HepG2 (cell line): ENCODE results near the gene FAM117A. TPM values are rescaled to one million over a fixed set of nuclear protein-coding genes. Genes with fewer than 3 reads are reported as not detected.

Experiments
- ARID2 ChIP-seq: sonication (generic); formaldehyde crosslinking; IDR thresholded peaks from 2 replicates; pipeline ENCODE4 v1.8.1; 2022; ENCODE audit warnings: mild to moderate bottlenecking, missing genetic modification reagents, borderline replicate concordance
- ATM ChIP-seq: fragments of 450-650 bp; IDR thresholded peaks from 2 replicates; pipeline ENCODE4 v1.7.1; 2017; ENCODE audit warnings: mild to moderate bottlenecking, borderline replicate concordance
- CCAR2 ChIP-seq: fragments of 200-400 bp; formaldehyde crosslinking; optimal IDR thresholded peaks from 2 replicates; pipeline ENCODE3; 2018; ENCODE audit warnings: low read depth, mild to moderate bottlenecking, low read length, moderate library complexity
- E2F1 ChIP-seq: sonication (generic); formaldehyde crosslinking; IDR thresholded peaks from 2 replicates; pipeline ENCODE4 v1.5.0; 2020; ENCODE audit warnings: missing genetic modification reagents
- KDM5A ChIP-seq: fragments of 200-600 bp; sonication (generic); IDR thresholded peaks from 2 replicates; pipeline ENCODE4 v1.7.0; 2018; ENCODE audit warnings: antibody characterized with exemption, mild to moderate bottlenecking, low read length, borderline replicate concordance
- KLF13 ChIP-seq: sonication (generic); formaldehyde crosslinking; IDR thresholded peaks from 2 replicates; pipeline ENCODE4 v1.4.0; 2020; ENCODE audit warnings: mild to moderate bottlenecking, missing genetic modification reagents
- MXD4 ChIP-seq: IDR thresholded peaks from 2 replicates; pipeline ENCODE4 v1.6.1; 2016; ENCODE audit warnings: mild to moderate bottlenecking, missing biosample characterization, missing genetic modification reagents
- NONO ChIP-seq, 2 experiments: fragments of 450-650 bp in 1 of 2; sonication (generic) in 1 of 2; formaldehyde crosslinking in 1 of 2; IDR thresholded peaks in 1 of 2; conservative IDR thresholded peaks in 1 of 2; 2 replicates each; pipeline versions ENCODE4 v1.6.1 to v1.8.0; 2017 to 2022; ENCODE audit warnings: mild to moderate bottlenecking in 1 of 2, missing genetic modification reagents in 1 of 2, moderate library complexity in 1 of 2
- PBX3 ChIP-seq: sonication (generic); formaldehyde crosslinking; IDR thresholded peaks from 2 replicates; pipeline ENCODE4 v1.8.1; 2023; ENCODE audit warnings: missing genetic modification reagents, inconsistent platforms, borderline replicate concordance
- PRDM15 ChIP-seq: sonication (generic); formaldehyde crosslinking; IDR thresholded peaks from 2 replicates; pipeline ENCODE4 v1.4.0; 2020; ENCODE audit warnings: missing genetic modification reagents
- RFX3 ChIP-seq: IDR thresholded peaks from 2 replicates; pipeline ENCODE4 v1.6.1; 2016; ENCODE audit warnings: missing biosample characterization, missing genetic modification reagents
- RNF219 ChIP-seq: sonication (generic); formaldehyde crosslinking; IDR thresholded peaks from 2 replicates; pipeline ENCODE4 v1.5.0; 2020; ENCODE audit warnings: mild to moderate bottlenecking, missing genetic modification reagents
- TERF1 ChIP-seq: sonication (generic); formaldehyde crosslinking; IDR thresholded peaks from 2 replicates; pipeline ENCODE4 v1.8.0; 2022; ENCODE audit warnings: mild to moderate bottlenecking, missing genetic modification reagents, moderate library complexity
- ZBTB1 ChIP-seq: sonication (generic); formaldehyde crosslinking; IDR thresholded peaks from 2 replicates; pipeline ENCODE4 v1.4.0; 2020; ENCODE audit warnings: missing genetic modification reagents, borderline replicate concordance
- ZBTB7A ChIP-seq: sonication (generic); formaldehyde crosslinking; IDR thresholded peaks from 2 replicates; pipeline ENCODE4 v1.8.0; 2022; ENCODE audit warnings: mild to moderate bottlenecking, missing genetic modification reagents
- ZFYVE20 ChIP-seq: sonication (generic); formaldehyde crosslinking; IDR thresholded peaks from 2 replicates; pipeline ENCODE4 v1.8.0; 2023; ENCODE audit warnings: low read depth, mild to moderate bottlenecking, moderate library complexity, missing genetic modification reagents, borderline replicate concordance
- ZNF34 ChIP-seq: sonication (generic); formaldehyde crosslinking; IDR thresholded peaks from 2 replicates; pipeline ENCODE4 v1.4.0; 2020; ENCODE audit warnings: mild to moderate bottlenecking, missing genetic modification reagents, borderline replicate concordance
- ZNF460 ChIP-seq: sonication (generic); formaldehyde crosslinking; IDR thresholded peaks from 2 replicates; pipeline ENCODE4 v1.5.1; 2020; ENCODE audit warnings: missing genetic modification reagents, mild to moderate bottlenecking, borderline replicate concordance
- ZNF652 ChIP-seq: IDR thresholded peaks from 2 replicates; pipeline ENCODE4 v1.6.1; 2016; ENCODE audit warnings: low read depth, borderline replicate concordance
- ZNF660 ChIP-seq: sonication (generic); formaldehyde crosslinking; IDR thresholded peaks from 2 replicates; pipeline ENCODE4 v1.5.1; 2020; ENCODE audit warnings: mild to moderate bottlenecking, low read depth, missing genetic modification reagents, borderline replicate concordance
- ZNF878 ChIP-seq: sonication (generic); formaldehyde crosslinking; IDR thresholded peaks from 2 replicates; pipeline ENCODE4 v1.8.1; 2023; ENCODE audit warnings: mild to moderate bottlenecking, missing genetic modification reagents, moderate library complexity
- polyA plus RNA-seq, 8 experiments: library from polyadenylated mRNA; depleted of rRNA in 3 of 8; stranded (reverse) in 7 of 8; unstranded in 1 of 8; fragments of >200 nt; fragmentation: Illumina TruSeq in 4 of 8; extraction: Trizol in 4 of 8; gene quantifications; 2 replicates each; pipeline versions ENCODE4 v1.2.1 to v1.2.3, GENCODE V29; 2011 to 2016; ENCODE audit warnings: low read depth in 4 of 8, missing spikeins in 1 of 8, mixed read lengths in 1 of 8; ENCODE audit not compliant: insufficient read depth in 1 of 8
- total RNA-seq, 5 experiments: library from RNA; depleted of rRNA; stranded (reverse); fragments of >200 nt; fragmentation: Illumina TruSeq; extraction: Trizol; gene quantifications; 2 replicates each; pipeline ENCODE4 v1.2.3, GENCODE V29; 2016; ENCODE audit warnings: low read depth in 1 of 5

Gene FAM117A
- total and polyA plus RNA-seq, 2 of the 13 experiments (the other 11 are each of a cell fraction or from before 2014, with no cell fraction given): 12.1 to 19.8 TPM

- no peak for TF ChIP-seq ZNF460
- no peak for TF ChIP-seq ATM
- no peak for TF ChIP-seq NONO (IDR thresholded peaks at IDR 0.05)
- TF ChIP-seq NONO (CRISPR knock-in tag; conservative IDR thresholded peaks at IDR 0.05): no peak
- TF ChIP-seq E2F1 (CRISPR knock-in tag): peak; percentile 67; the same call in 1 of the 2 replicates
- TF ChIP-seq ZNF660: no peak
- TF ChIP-seq MXD4 (CRISPR knock-in tag): no peak
- no peak for TF ChIP-seq ZBTB1 (CRISPR knock-in tag)
- TF ChIP-seq CCAR2: no peak
- TF ChIP-seq TERF1: no peak
- no peak for TF ChIP-seq ZNF878 (CRISPR knock-in tag)
- no peak; the same call in 1 of the 2 replicates for TF ChIP-seq ZNF34
- no peak for TF ChIP-seq RFX3 (CRISPR knock-in tag)
- TF ChIP-seq KDM5A: peak; percentile 70
- TF ChIP-seq RNF219: no peak
- no peak for TF ChIP-seq PBX3 (CRISPR knock-in tag)
- no peak for TF ChIP-seq ZFYVE20
- no peak for TF ChIP-seq ZBTB7A
- TF ChIP-seq PRDM15 (CRISPR knock-in tag): no peak
- TF ChIP-seq ZNF652: no peak
- no peak for TF ChIP-seq KLF13 (CRISPR knock-in tag)
- TF ChIP-seq ARID2 (CRISPR knock-in tag): no peak
Observed at GRCh38 chr17:49789243-49789578, 25.3 kb upstream of the FAM117A start (continued).
